ENCODE data around the gene NPB.
A peak's percentile ranks its signal among the peaks of the same experiment; 100 is the strongest.

NPB gene

DNA sequence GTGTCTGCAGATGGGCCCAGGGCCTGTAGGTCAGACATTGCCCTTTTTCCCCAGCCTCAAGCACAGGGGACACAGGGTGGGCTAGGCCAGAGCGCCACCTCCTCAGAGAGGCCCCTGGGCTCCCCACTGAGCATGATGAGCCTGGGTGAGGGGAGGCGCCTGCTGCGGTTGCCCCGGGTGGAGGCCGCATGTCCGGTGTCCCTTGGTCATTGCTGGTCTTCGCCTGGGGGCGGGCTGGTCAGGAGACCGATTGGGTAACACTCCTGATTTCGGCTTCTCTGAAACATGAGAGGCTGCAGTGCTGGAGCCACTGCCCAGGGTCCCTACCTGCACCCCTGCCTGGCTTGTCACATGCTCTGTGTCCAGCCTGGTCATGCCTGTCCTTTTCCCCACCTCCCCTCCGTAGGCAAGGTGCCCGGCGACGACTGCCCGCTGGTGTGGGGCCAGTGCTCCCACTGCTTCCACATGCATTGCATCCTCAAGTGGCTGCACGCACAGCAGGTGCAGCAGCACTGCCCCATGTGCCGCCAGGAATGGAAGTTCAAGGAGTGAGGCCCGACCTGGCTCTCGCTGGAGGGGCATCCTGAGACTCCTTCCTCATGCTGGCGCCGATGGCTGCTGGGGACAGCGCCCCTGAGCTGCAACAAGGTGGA lies 2.4 kb upstream of the NPB start:
- Mint-ChIP-seq H3K36me3 (ENCODE audit: insufficient read depth) (peaks cover 48% of the 10 kb centered on the region), H3K27me3 (peaks cover 8 to 12% of the 10 kb centered on the region in 2 donors), H3K4me3 (no peak overlapping the region), H3K4me1 (ENCODE audit: low read depth in 2 of 2) (peaks cover 0 to 7% of the 10 kb centered on the region in 2 donors), H3K9me3 (no peaks in the 10 kb centered on the region), H3K27ac (no peak overlapping the region)
- DNase-seq = no peak
- no peak for ATAC-seq (replicated peaks)

DNA sequence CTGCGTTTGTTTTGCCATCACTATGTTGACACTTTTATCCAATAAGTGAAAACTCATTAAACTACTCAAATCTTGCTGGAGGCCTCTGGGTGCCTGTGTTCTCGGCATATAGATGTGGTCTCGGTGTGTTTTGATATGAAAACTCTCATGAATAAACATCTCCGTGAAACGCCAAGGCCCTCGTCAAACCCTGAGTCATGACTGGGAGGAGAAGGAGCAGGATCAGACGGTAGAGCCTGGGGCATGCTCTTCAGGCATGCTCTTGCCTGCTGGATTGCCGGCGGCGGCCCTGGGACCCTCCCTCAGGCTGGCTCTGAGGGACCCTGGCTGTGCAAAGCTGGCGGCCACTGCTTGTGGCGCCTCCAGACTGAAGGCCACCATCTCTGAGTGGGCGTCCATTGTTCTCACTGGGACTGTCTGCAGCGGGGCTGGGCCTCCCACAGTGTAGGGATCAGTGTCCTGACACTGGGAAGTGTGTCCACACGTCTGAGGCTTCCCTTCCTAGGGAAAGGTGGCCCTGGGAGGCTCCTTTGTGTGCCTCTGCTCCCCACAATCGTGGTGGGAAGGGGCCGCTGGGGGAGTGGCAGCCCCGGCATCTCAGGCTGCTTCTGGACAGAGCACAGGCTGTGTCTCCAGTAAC lies 1.7 kb upstream of the NPB start:
- Mint-ChIP-seq H3K36me3 (ENCODE audit: insufficient read depth) (peaks cover 42% of the 10 kb centered on the region), H3K4me3 (peak overlapping the region in 1 of 2 donors; percentile 9), H3K27me3 (peaks cover 8 to 12% of the 10 kb centered on the region in 2 donors), H3K27ac (no peak overlapping the region), H3K9me3 (no peaks in the 10 kb centered on the region), H3K4me1 (ENCODE audit: low read depth in 2 of 2) (peaks cover 0 to 7% of the 10 kb centered on the region in 2 donors)
- no peak for ATAC-seq (replicated peaks)
- DNase-seq = no peak

DNA sequence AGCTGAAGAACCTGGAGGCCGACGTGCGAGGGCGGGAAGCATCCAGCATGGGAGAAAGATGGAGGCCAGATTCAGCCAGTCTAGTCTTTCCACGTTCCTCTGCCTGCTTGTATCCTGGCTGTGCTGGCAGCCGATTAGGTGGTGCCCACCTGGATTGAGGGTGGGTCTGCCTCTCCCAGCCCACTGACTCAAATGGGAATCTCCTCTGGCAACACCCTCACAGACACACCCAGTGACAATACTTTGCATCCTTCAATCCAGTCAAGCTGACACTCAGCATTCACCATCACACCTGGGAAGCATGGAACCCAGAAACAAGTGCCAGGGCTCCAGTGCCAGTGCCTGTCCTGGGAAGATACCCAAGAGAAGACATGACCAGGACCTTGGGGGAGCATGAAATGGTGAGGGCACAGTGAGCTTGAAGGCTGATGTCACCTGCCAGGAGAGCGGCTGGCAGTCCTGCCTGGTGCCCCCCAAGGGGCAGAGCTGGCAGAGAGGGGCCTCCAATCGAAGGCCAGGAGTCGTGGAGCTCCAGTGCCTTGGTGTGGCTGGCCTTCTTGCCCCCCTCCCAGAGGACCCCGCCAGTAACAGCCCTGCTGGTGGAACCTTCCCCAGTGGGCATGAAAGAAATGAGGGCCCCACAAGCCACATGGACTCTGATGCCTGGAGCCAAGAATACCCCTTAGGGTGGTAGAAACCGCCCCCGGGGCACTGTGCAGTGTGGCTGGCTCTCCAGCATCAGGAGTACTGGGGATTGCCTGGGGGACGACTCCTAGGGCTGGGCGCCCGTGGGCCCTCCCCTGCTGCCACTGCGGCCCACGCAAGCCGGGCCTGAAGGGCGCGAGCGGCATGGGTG lies 643 bp upstream of the NPB start:
- DNase-seq = no peak
- H3K36me3 Mint-ChIP-seq (ENCODE audit: insufficient read depth) = peaks cover 32% of the 10 kb centered on the region
- peak; percentile 20 for ATAC-seq (replicated peaks)

DNA sequence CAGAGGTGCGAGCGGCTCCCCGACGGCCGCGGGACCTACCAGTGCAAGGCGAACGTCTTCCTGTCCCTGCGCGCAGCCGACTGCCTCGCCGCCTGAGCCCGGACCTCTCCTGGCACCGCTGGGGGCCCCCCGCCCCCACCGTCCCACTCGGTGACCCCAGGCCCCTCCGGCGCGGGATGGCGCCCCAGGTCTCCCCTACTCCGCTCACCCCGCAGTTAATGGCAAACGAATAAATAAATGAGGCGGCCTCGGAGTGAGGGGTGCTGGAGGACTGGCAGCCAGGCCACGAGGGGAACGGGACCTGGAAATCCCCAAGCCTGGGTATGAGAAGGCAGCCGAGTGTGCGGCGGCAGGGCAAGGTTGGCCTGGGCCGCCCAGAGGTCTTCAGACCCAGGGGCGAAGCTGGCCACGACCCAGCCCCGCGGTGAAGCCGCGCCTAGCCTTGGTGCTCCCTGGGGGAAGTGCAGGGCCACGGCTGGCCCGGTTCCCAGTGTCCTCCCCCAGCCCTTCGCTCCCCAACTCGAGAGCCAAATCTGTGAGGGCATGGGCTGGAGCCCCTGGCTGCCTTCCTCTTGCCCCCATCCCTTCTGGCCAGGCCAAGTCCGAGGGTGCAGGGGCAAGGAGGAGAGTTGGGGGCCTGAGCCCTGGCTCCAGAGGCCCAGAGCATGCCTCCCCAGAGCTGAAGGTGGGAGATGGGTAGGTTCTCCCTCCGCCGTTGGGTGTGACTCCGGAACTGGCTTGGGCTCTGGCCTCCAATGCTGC lies 796 bp downstream of the NPB start:
- Mint-ChIP-seq H3K4me3 (no peak overlapping the region), H3K9me3 (no peaks in the 10 kb centered on the region), H3K27me3 (peaks cover 8 to 12% of the 10 kb centered on the region in 2 donors), H3K4me1 (ENCODE audit: low read depth in 2 of 2) (peaks cover 0 to 7% of the 10 kb centered on the region in 2 donors), H3K27ac (no peak overlapping the region), H3K36me3 (ENCODE audit: insufficient read depth) (peaks cover 19% of the 10 kb centered on the region)
- DNase-seq (no peak), ATAC-seq (replicated peaks) (peak; percentile 52)

More for the DNA sequence above, 643 bp upstream of the NPB start:
- peaks cover 0 to 7% of the 10 kb centered on the region in 2 donors for H3K4me1 Mint-ChIP-seq (ENCODE audit: low read depth in 2 of 2)
- peak overlapping the region; percentile 9 to 21 for H3K4me3 Mint-ChIP-seq
- H3K9me3 Mint-ChIP-seq = no peaks in the 10 kb centered on the region
- peaks cover 8 to 12% of the 10 kb centered on the region in 2 donors for H3K27me3 Mint-ChIP-seq
- no peak overlapping the region for H3K27ac Mint-ChIP-seq

DNA sequence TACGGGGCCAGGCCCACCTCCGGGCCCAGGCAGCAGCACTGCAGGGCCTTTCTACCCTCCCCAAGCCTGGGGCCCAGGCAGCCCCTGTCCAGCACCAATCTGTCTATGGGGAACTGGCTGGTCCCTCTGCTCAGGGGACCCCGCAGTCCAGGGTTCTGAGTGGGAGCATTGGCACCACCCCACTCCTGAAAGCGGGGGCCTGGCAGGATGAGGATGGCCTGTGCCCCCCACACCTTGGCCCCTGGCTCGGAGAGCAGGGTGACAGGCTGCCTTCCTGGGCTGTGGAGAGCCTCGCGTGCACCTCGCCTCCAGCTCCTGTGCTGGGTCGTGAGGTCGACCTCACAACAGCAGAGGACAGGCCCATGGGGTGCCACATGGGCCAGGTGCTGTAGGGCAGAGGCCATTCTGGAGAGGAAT lies 1.4 kb downstream of the NPB start:
- H3K36me3 Mint-ChIP-seq (ENCODE audit: insufficient read depth) = peaks cover 19% of the 10 kb centered on the region
- ATAC-seq (replicated peaks) = no peak
- H3K27ac Mint-ChIP-seq = no peak overlapping the region
- no peaks in the 10 kb centered on the region for H3K9me3 Mint-ChIP-seq
- DNase-seq = no peak
- H3K27me3 Mint-ChIP-seq = peaks cover 8 to 12% of the 10 kb centered on the region in 2 donors
- H3K4me1 Mint-ChIP-seq (ENCODE audit: low read depth in 2 of 2) = peaks cover 0 to 7% of the 10 kb centered on the region in 2 donors
- no peak overlapping the region for H3K4me3 Mint-ChIP-seq

DNA sequence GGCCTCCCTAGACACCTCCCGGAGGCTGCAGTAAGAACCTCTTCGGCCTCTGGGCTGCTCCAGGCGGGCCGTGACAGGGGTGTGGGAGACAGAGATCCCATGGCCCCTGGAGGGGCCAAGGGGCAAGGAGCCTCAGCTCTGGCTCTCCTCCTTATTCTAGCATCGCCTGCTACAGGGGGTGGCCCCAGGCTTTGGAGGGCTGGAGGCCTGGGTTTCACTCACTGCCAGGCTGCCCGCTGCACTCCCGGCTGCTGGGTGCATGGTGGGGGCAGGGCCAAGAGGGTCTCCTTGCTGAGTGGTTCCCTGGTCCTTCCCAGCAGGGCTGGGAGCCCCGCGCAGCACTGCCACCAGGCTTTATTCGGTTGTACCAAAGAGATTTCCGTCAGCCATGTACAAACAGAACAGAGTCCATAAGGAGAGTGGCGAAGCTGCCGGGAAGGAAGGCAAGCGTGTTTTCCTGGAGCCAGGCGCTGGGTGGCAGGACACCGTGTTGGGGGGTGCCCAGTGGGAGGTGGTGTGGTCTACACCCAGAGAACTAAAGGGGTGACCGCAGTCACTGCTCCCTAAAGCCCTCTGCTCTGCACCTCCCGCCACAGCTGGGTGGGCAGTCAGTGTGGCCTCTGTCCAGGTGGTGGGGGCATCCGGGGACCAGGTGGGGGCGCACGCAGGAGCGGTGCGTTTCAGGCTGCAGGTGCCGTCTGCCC lies 2.0 kb downstream of the NPB start:
- Mint-ChIP-seq H3K9me3 (no peaks in the 10 kb centered on the region), H3K36me3 (ENCODE audit: insufficient read depth) (peaks cover 14% of the 10 kb centered on the region), H3K4me1 (ENCODE audit: low read depth in 2 of 2) (peaks cover 0 to 7% of the 10 kb centered on the region in 2 donors), H3K27me3 (peaks cover 8 to 12% of the 10 kb centered on the region in 2 donors), H3K4me3 (no peak overlapping the region), H3K27ac (no peak overlapping the region)
- no peak for ATAC-seq (replicated peaks)
- DNase-seq = no peak

DNA sequence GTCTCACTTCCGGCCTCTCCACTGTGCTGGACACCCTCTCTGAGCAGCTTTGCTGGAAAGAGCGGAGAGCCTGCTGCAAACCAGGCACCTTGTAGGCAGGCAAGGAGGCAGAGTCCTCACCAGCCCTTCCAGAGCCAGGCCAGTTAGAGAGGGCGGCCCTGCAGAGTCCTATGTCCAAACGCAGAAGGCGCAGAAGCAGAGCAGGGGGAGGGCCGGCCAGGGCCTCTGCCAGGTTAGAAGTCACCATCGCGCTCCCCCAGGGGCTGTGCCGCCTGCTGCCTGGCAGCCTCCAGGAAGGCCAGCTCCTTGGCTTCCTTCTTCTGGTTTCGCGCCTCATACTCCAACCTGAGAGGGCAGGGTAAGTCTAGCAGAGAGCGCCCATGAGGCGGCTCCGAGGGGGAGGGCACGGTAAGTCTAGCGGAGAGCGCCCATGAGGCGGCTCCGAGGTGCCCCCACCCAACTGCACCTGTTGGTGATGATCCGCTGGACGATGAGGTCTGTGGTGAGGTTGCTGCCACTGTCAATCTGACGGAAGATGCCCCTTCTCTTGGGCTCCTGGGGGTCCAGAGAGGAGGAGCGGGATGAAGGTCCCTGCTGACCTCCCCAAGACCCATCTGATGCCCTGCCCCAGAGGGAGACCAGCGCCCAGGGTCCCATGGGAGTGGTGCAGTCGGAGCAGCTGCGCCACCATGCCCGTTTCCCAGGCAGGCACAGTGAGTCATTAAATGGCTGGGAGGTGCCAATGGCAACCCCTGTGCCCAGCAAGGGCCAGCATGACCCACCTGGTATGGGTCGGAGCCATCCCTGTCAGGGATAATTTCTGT lies 2.8 kb downstream of the NPB start:
- Mint-ChIP-seq H3K36me3 (ENCODE audit: insufficient read depth) (peaks cover 9% of the 10 kb centered on the region), H3K9me3 (no peaks in the 10 kb centered on the region), H3K4me3 (no peak overlapping the region), H3K27me3 (peaks cover 8 to 12% of the 10 kb centered on the region in 2 donors), H3K27ac (no peak overlapping the region), H3K4me1 (ENCODE audit: low read depth in 2 of 2) (peaks cover 0 to 7% of the 10 kb centered on the region in 2 donors)
- DNase-seq (no peak), ATAC-seq (replicated peaks) (no peak)

DNA sequence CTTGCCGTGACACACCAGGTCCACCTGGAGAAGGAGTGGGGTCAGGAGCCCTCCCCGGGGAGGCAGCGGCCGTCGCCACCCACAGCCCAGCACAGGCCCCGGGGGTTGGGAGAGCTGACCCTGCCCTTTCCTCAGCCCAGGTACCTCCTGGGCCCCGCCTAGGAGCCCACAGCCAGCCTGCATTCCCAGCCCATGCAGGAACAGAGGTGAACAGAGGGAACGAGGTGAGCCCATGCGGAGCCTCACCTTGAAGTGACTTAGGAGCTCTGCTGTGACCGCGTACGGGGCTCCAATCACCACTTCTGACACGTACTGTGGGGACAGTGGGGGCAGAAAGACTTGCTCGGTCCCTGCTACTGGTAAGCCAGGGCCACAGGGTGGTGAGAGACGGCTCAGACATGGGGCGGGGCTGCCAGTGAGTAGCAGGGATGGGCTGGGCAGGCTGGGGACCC lies 3.4 kb downstream of the NPB start:
- peaks cover 4 to 10% of the 10 kb centered on the region in 2 donors for H3K4me1 Mint-ChIP-seq (ENCODE audit: low read depth in 2 of 2)
- H3K36me3 Mint-ChIP-seq (ENCODE audit: insufficient read depth) = peaks cover 9% of the 10 kb centered on the region
- no peaks in the 10 kb centered on the region for H3K9me3 Mint-ChIP-seq
- peaks cover 8 to 11% of the 10 kb centered on the region in 2 donors for H3K27me3 Mint-ChIP-seq
- no peak for ATAC-seq (replicated peaks)
- no peak for DNase-seq
- H3K27ac Mint-ChIP-seq = no peak overlapping the region
- H3K4me3 Mint-ChIP-seq = no peak overlapping the region

DNA sequence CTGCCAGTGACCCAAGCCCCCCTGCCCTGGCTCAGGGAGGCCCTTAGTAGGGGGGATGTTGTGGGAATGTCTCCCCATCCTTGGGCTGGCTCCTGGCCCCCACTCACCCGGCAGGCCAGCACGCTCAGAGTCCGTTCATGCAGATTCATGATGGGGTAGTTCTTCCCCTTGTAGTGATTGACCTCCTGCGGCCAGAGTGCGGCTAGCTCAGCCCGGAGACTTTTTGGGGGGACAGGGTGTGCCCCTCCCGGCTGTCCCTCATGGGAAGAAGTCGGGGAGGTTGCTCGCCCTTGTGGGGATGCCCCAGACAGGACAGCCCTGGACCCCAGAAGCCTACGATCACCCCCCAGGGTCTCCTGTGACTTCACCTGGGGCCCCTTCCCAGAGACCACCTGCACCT lies 4.0 kb downstream of the NPB start:
- Mint-ChIP-seq H3K9me3 (no peaks in the 10 kb centered on the region), H3K4me1 (ENCODE audit: low read depth in 2 of 2) (peaks cover 4 to 6% of the 10 kb centered on the region in 2 donors), H3K36me3 (ENCODE audit: insufficient read depth) (peaks cover 9% of the 10 kb centered on the region), H3K27ac (no peak overlapping the region), H3K4me3 (no peak overlapping the region), H3K27me3 (peaks cover 3 to 6% of the 10 kb centered on the region in 2 donors)
- DNase-seq (no peak), ATAC-seq (replicated peaks) (no peak)

DNA sequence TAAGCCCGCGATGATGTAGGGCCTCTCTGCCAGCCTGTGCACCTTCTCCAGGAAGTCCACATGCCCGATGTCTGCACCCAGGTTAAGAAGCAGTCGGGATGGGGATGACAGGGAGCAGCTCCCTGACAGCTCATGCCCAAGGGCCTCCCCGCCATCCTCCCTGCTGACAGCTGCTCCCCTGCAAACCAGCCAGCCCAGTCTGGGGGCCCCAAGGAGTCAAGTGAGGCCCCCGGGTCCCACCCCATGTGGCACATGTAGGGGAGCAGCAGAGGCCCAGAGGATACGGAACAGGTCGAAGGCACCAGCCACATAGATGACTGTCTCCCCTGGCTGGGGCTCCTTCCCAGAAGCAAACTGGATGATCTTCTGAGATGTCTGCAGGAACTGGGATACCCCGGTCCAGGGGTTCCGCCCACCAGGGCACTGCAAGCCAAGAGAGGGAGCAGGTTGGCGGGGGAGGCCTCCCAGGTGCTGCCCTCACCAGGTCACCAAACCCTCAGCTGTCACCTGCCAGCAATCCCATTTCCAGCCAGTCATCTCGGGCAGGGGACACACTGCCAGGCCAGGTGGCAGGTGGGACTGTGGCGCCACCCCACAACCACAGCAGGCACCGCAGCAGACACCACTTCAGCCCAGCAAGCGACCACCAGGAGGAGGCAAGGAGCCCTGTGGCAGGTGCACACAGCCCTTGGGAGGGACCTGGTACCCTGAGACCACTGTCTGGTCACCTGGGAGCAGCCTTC lies 4.6 kb downstream of the NPB start:
- H3K4me1 Mint-ChIP-seq (ENCODE audit: low read depth in 2 of 2) = peaks cover 6% of the 10 kb centered on the region in 2 donors
- H3K27me3 Mint-ChIP-seq = no peaks in the 10 kb centered on the region
- H3K9me3 Mint-ChIP-seq = no peaks in the 10 kb centered on the region
- no peak for DNase-seq
- ATAC-seq (replicated peaks) = no peak
- peaks cover 12% of the 10 kb centered on the region for H3K36me3 Mint-ChIP-seq (ENCODE audit: insufficient read depth)
- H3K4me3 Mint-ChIP-seq = no peak overlapping the region
- no peak overlapping the region for H3K27ac Mint-ChIP-seq

DNA sequence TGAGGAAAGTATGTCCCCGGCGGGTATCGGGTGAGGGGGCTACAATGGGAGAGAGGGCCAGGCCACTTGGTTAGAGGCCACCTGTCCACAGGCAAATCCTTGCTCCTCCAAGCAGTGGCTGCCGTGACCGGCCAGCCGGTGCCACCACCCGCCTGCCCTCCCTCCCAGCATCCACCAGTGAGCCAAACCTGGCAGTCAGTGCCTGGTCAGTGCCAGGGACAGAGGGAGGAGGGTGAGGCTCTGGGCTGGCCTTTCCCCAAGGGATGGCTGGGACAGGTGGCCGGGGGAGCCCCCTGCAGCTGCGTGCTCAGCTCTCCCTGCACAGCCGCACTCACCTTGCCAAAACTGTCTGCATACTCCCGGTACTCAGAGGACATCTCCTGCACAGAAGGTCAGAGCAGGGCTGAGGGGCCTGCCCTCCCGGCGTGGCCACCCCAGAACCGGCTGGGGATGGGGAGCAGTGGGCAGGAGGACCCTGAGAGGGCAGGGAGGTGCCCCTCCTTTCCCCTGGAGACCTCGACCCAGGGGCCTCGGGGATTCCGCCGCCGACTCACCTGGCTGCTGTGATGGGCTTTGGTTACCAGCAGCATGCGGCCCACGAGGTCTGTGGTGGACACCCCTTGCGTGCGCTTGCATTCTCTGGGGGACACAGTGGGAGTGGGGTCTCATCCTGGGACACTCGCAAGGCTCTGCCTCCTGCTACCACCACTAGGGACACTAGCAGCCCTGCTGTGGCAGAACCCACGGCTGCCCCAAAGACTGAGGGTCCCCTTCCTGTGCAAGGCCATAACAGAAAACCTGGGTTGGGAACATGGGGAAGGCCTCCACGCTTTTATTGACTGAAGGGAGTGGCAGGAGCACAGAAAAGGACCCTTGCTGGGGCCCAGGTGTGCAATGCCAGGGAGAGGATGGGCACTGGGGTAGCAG lies 5.4 kb downstream of the NPB start:
- peaks cover 16% of the 10 kb centered on the region for H3K36me3 Mint-ChIP-seq (ENCODE audit: insufficient read depth)
- no peak overlapping the region for H3K4me3 Mint-ChIP-seq
- H3K4me1 Mint-ChIP-seq (ENCODE audit: low read depth in 2 of 2) = peaks cover 8% of the 10 kb centered on the region in 2 donors

More for the DNA sequence above, 5.4 kb downstream of the NPB start:
- no peaks in the 10 kb centered on the region for H3K9me3 Mint-ChIP-seq
- no peaks in the 10 kb centered on the region for H3K27me3 Mint-ChIP-seq
- DNase-seq = no peak
- no peak overlapping the region for H3K27ac Mint-ChIP-seq
- no peak for ATAC-seq (replicated peaks)

Measured in effector memory CD8-positive, alpha-beta T cell (primary cell).